Neuronal stem cell (in vitro differentiated cells): ENCODE data around the gene AMIGO1.
A peak's percentile ranks its signal among the peaks of the same experiment; 100 is the strongest.

Experiments
- DNase-seq: peaks from one replicate; pipeline ENCODE4 v3.0.0-alpha.2; 2013; ENCODE audit warnings: low spot score
- H2AFZ ChIP-seq: one replicate; pipeline ENCODE4 v1.6.1; 2013; ENCODE audit warnings: mild to moderate bottlenecking, low read length, inconsistent platforms
- H2AK5ac ChIP-seq: 2 replicates; pipeline ENCODE4 v1.6.1; 2013; ENCODE audit warnings: low read depth, mild to moderate bottlenecking, inconsistent platforms, low read length, moderate library complexity, mixed read lengths
- H2BK120ac ChIP-seq: 2 replicates; pipeline ENCODE4 v1.6.1; 2013; ENCODE audit warnings: low read depth, mild to moderate bottlenecking, inconsistent platforms, low read length, moderate library complexity, mixed read lengths
- H2BK12ac ChIP-seq: one replicate; pipeline ENCODE4 v1.6.1; 2013; ENCODE audit warnings: low read length, inconsistent platforms
- H2BK15ac ChIP-seq: 2 replicates; pipeline ENCODE4 v1.6.1; 2013; ENCODE audit warnings: mild to moderate bottlenecking, low read length, inconsistent platforms, mixed read lengths
- H2BK5ac ChIP-seq: one replicate; pipeline ENCODE4 v1.6.1; 2013; ENCODE audit warnings: inconsistent platforms, mild to moderate bottlenecking, low read length, moderate library complexity
- H3K14ac ChIP-seq: one replicate; pipeline ENCODE4 v1.6.1; 2013; ENCODE audit warnings: low read length, inconsistent platforms
- H3K18ac ChIP-seq: 2 replicates; pipeline ENCODE4 v1.6.1; 2013; ENCODE audit warnings: low read length, inconsistent platforms
- H3K23ac ChIP-seq: 2 replicates; pipeline ENCODE4 v1.6.1; 2013; ENCODE audit warnings: low read depth, mild to moderate bottlenecking, mixed read lengths, low read length, inconsistent platforms; ENCODE audit not compliant: poor library complexity
- H3K27ac ChIP-seq: replicated peaks from 3 replicates; pipeline ENCODE4 v1.5.1; 2013; ENCODE audit warnings: low read length, inconsistent platforms
- H3K27me3 ChIP-seq, 3 experiments: 2 replicates each; pipeline ENCODE4 v1.6.1; 2013; ENCODE audit warnings: low read length in 3 of 3, mild to moderate bottlenecking in 2 of 3, inconsistent platforms in 1 of 3, low read depth in 1 of 3, mixed read lengths in 1 of 3, moderate library complexity in 1 of 3; ENCODE audit not compliant: control insufficient read depth in 3 of 3, insufficient read depth in 3 of 3
- H3K36me3 ChIP-seq, 2 donors: replicated peaks in 1 of 2; 2 replicates each; pipeline ENCODE4 v1.6.1; 2013; ENCODE audit warnings: low read length in 2 of 2; ENCODE audit not compliant: control insufficient read depth in 2 of 2, insufficient read depth in 2 of 2
- H3K4ac ChIP-seq: 2 replicates; pipeline ENCODE4 v1.6.1; 2013; ENCODE audit warnings: inconsistent platforms, mild to moderate bottlenecking, low read length, moderate library complexity
- H3K4me1 ChIP-seq, 2 donors: 1 replicate in 1 of 2; 2 replicates in 1 of 2; pipeline ENCODE4 v1.6.1; 2013; ENCODE audit warnings: low read length in 2 of 2, low read depth in 1 of 2; ENCODE audit not compliant: control insufficient read depth in 2 of 2, insufficient read depth in 1 of 2
- H3K4me2 ChIP-seq: one replicate; pipeline ENCODE4 v1.6.1; 2013; ENCODE audit warnings: mild to moderate bottlenecking, low read length, inconsistent platforms; ENCODE audit not compliant: insufficient read depth, poor library complexity, severe bottlenecking
- H3K4me3 ChIP-seq, 2 donors: 2 replicates each; pipeline ENCODE4 v1.5.1; 2013; ENCODE audit warnings: low read length in 2 of 2, mild to moderate bottlenecking in 2 of 2, inconsistent platforms in 1 of 2, moderate library complexity in 1 of 2
- H3K79me1 ChIP-seq: one replicate; pipeline ENCODE4 v1.6.1; 2013; ENCODE audit warnings: low read depth, mild to moderate bottlenecking, inconsistent platforms, low read length, moderate library complexity
- H3K9ac ChIP-seq: one replicate; pipeline ENCODE4 v1.6.1; 2013; ENCODE audit warnings: mild to moderate bottlenecking, low read depth, low read length, inconsistent platforms; ENCODE audit not compliant: poor library complexity
- H3K9me3 ChIP-seq, 2 donors: replicated peaks in 1 of 2; 2 replicates each; pipeline versions ENCODE3 to v1.6.1; 2013; ENCODE audit warnings: low read length in 2 of 2, mild to moderate bottlenecking in 2 of 2, inconsistent platforms in 1 of 2, low read depth in 1 of 2, mixed read lengths in 1 of 2, moderate library complexity in 1 of 2; ENCODE audit not compliant: control insufficient read depth in 2 of 2, insufficient read depth in 1 of 2
- H4K8ac ChIP-seq: one replicate; pipeline ENCODE4 v1.6.1; 2013; ENCODE audit warnings: low read depth, mild to moderate bottlenecking, inconsistent platforms, low read length, moderate library complexity
- H4K91ac ChIP-seq: one replicate; pipeline ENCODE4 v1.6.1; 2013; ENCODE audit warnings: low read length, low read depth, mild to moderate bottlenecking, inconsistent platforms; ENCODE audit not compliant: poor library complexity
- WGBS, 2 donors: extraction: QIAGEN DNeasy Blood & Tissue Kit; methylation state at CpG; one replicate each; pipeline ENCODE4 v1.1.7; 2013; ENCODE audit warnings: missing lambda C conversion rate in 2 of 2, mixed read lengths in 1 of 2; ENCODE audit not compliant: insufficient read length in 2 of 2, insufficient replicate concordance in 1 of 2; ENCODE audit errors: extremely low coverage in 2 of 2; 5-methylcytosine and 5-hydroxymethylcytosine counted together

AMIGO1 gene

DNA sequence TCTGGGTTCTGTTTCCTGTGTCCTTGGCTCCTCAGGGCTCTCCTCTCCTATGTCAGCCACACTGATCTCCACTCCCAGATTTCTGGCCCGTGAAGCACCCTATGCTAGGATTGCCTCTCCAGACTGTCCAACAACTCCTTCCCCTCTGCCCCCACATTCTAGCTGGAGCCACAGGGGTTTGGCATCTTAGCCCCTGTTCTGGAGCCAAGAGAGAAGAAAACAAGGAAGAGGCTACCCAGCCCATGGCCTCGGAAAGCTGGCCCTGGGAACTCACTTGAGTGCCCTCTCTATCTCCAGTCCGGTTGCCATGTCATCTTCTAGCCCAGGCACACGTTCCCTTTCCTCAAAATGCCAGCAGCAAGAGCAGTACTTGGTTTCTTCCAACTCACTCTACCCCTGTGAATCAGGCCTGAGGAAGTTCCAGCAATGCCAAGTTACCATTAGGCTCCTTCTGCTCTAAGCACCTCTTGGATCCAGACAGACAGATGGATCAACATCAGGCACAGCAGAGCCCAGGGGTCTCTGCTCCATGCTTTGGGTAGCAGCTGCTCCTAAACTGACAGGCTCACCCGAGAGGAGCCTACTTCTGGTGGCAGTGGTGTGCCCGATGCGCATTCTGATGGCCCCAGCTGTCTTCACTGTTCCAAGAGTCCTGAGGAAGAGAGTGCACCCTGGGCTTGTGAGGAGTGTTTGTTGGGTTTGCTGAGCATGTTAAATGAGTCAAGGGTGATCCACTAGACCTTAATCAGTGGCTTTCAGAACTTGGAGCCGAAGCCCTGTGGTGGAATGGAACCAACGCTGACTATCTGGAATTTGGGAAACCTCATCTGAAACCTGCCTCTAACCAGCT is 18.5 kb upstream of the AMIGO1 start:
- Histone ChIP-seq H3K27me3 (peaks cover 0 to 64% (median 0%) of the 10 kb centered on the region in 3 experiments), H3K14ac (no peak overlapping the region), H2AK5ac (peak overlapping the region; percentile 2), H2BK15ac (no peak overlapping the region), H3K9ac (no peak overlapping the region), H3K23ac (no peak overlapping the region), H3K79me1 (no peaks in the 10 kb centered on the region), H4K8ac (no peak overlapping the region), H3K27ac (no peak overlapping the region), H3K4me2 (no peak overlapping the region), H3K4ac (no peak overlapping the region), H2BK5ac (no peak overlapping the region), H3K4me3 (no peak overlapping the region), H3K4me1 (peaks cover 6 to 12% of the 10 kb centered on the region in 2 donors), H2AFZ (no peak overlapping the region), H3K36me3 (no peaks in the 10 kb centered on the region), H2BK12ac (no peak overlapping the region), H4K91ac (no peak overlapping the region), H3K9me3 (no peaks in the 10 kb centered on the region), H2BK120ac (no peak overlapping the region), H3K18ac (no peak overlapping the region)
- WGBS, 2 donors, result no CpG with 5 or more reads among the region's 9 CpGs
- no peak for DNase-seq

DNA sequence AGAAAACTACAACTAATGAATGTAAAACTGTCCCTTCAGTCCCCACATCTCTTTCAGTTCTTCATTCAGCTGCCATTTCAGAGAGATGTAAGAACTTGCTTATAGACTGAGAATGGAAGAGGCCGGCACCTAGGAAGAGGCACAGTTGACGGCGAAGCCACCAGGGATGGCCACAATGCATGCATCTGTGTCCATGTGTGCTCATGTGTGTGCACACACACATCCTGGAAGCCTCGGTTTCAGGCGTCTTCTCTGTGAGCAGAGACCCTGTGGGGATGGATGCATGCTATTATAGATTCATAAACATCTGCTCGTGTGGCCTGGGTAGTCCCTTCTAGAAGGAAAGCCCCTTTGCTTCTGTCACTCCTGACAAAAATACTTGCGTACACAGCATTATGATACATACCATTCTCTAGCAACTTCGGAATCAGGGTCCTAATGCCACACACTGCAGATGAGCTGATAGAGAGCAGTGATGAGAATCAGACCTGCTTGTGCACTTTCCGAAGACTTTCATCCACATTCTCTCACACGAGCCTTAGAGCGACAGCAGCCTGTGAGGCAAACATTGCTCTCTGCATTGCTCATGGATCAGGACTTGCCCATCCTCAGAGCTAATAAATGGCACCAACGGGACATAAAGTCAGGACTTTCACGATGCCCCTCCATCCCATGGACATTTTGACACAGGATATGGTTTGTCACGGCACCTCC is 17.7 kb upstream of the AMIGO1 start:
- no peak overlapping the region for H3K9ac ChIP-seq
- no peak overlapping the region for H2BK120ac ChIP-seq
- no CpG with 5 or more reads among the region's 14 CpGs for WGBS, 2 donors
- peaks cover 0 to 70% (median 0%) of the 10 kb centered on the region in 3 experiments for H3K27me3 ChIP-seq
- no peak overlapping the region for H2BK12ac ChIP-seq
- H3K4me3 ChIP-seq, result no peak overlapping the region
- DNase-seq, result no peak
- no peak overlapping the region for H3K14ac ChIP-seq
- H4K91ac ChIP-seq, result no peak overlapping the region
- no peak overlapping the region for H2AFZ ChIP-seq
- H3K4me2 ChIP-seq, result no peak overlapping the region
- H3K36me3 ChIP-seq, result no peaks in the 10 kb centered on the region
- H3K18ac ChIP-seq, result no peak overlapping the region
- no peak overlapping the region for H3K27ac ChIP-seq
- no peak overlapping the region for H3K4ac ChIP-seq
- no peak overlapping the region for H2BK5ac ChIP-seq
- H4K8ac ChIP-seq, result no peak overlapping the region
- H3K4me1 ChIP-seq, result peaks cover 2 to 8% of the 10 kb centered on the region in 2 donors
- H3K23ac ChIP-seq, result no peak overlapping the region
- no peaks in the 10 kb centered on the region for H3K9me3 ChIP-seq
- H2BK15ac ChIP-seq, result no peak overlapping the region
- no peak overlapping the region for H2AK5ac ChIP-seq
- H3K79me1 ChIP-seq, result no peaks in the 10 kb centered on the region

DNA sequence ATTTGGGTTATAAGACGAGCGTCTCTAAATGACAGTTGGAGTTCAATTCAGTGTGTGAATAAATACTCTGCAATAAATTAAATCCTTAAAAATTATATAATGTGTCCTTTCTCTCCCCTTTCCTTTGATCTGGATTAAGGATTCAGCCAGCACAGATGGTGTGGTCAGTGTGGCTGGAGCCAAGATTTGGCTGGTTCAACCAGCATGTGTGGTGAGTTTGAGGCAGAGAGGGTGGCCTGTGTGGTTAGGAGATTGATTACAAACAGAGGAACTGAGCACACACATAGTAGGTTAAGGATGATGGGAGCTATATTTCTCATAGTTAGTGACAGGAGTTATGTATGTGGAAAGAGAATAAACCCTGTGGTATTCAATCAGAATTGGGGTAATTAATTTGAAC is 14.2 kb upstream of the AMIGO1 start:
- Histone ChIP-seq H3K23ac (no peak overlapping the region), H2AFZ (no peak overlapping the region), H4K8ac (no peak overlapping the region), H3K18ac (no peak overlapping the region), H3K4me1 (peaks cover 0 to 9% of the 10 kb centered on the region in 2 donors), H2BK12ac (no peak overlapping the region), H2BK120ac (no peak overlapping the region), H3K9ac (no peak overlapping the region), H3K4ac (no peak overlapping the region), H3K4me2 (no peak overlapping the region), H3K79me1 (no peaks in the 10 kb centered on the region), H3K9me3 (no peaks in the 10 kb centered on the region), H2BK5ac (no peak overlapping the region), H3K4me3 (no peak overlapping the region), H3K14ac (no peak overlapping the region), H3K27ac (no peak overlapping the region), H2BK15ac (no peak overlapping the region), H3K27me3 (peaks cover 0 to 61% (median 0%) of the 10 kb centered on the region in 3 experiments), H3K36me3 (no peaks in the 10 kb centered on the region), H4K91ac (no peak overlapping the region), H2AK5ac (no peak overlapping the region)
- DNase-seq, result no peak
- no CpG with 5 or more reads among the region's 2 CpGs for WGBS, 2 donors

DNA sequence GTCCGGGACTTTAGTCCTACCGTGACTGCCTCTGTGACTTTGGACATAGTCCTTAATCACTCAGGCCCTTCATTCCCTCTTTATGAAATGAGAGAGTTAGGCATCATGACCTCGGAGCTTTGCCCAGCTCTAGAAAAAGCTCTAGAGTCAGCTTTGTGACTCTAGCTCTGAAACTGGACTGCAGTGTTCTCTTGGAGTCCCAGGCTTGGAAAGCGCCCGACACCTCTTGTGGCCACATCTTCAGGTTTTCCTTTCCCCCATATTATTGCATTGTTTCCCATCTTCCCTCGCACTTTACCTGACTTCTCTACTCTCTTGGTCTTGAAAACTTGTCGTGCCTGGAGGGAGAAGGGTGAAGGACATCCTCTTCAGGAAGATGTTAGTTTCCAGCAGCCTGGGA is 12.5 kb upstream of the AMIGO1 start:
- WGBS, 2 donors, result no CpG with 5 or more reads among the region's 7 CpGs

More for the DNA sequence above, 12.5 kb upstream of the AMIGO1 start:
- H3K27ac ChIP-seq, result no peak overlapping the region
- no peak overlapping the region for H3K9ac ChIP-seq
- H4K8ac ChIP-seq, result no peak overlapping the region
- no peak overlapping the region for H2BK120ac ChIP-seq
- no peaks in the 10 kb centered on the region for H3K36me3 ChIP-seq
- H2AK5ac ChIP-seq, result no peak overlapping the region
- H3K4me3 ChIP-seq, result no peak overlapping the region
- H3K18ac ChIP-seq, result no peak overlapping the region
- H3K27me3 ChIP-seq, result peaks cover 0 to 52% (median 0%) of the 10 kb centered on the region in 3 experiments
- no peak for DNase-seq
- no peaks in the 10 kb centered on the region for H3K9me3 ChIP-seq
- no peak overlapping the region for H3K14ac ChIP-seq
- no peak overlapping the region for H2BK15ac ChIP-seq
- H4K91ac ChIP-seq, result no peak overlapping the region
- H3K23ac ChIP-seq, result no peak overlapping the region
- no peaks in the 10 kb centered on the region for H3K79me1 ChIP-seq
- no peak overlapping the region for H2BK5ac ChIP-seq
- peaks cover 0 to 9% of the 10 kb centered on the region in 2 donors for H3K4me1 ChIP-seq
- no peak overlapping the region for H3K4ac ChIP-seq
- H2BK12ac ChIP-seq, result no peak overlapping the region
- H2AFZ ChIP-seq, result no peak overlapping the region
- no peak overlapping the region for H3K4me2 ChIP-seq
